Epithelial cell of esophagus (primary cell): Measurements from ENCODE around the gene CNGA3.
"Not testable (repeated sequence)": the region's sequence is repeated elsewhere in the genome, so short reads cannot be mapped to it uniquely, and the experiment has no call there.

Experiments used
- DNase-seq: peaks from one replicate; pipeline ENCODE4 v3.0.0; 2010; ENCODE audit warnings: low read depth
- H3K4me3 ChIP-seq: 2 replicates; pipeline ENCODE4 v1.5.1; 2011; ENCODE audit warnings: mild to moderate bottlenecking, low read length, control low read depth
- CTCF ChIP-seq: IDR thresholded peaks from 2 replicates; pipeline ENCODE4 v1.5.1; 2011; ENCODE audit warnings: low read depth, mild to moderate bottlenecking, low read length, control low read depth, inconsistent platforms; ENCODE audit not compliant: insufficient read depth; ENCODE audit errors: missing control alignments

CNGA3 gene

DNA sequence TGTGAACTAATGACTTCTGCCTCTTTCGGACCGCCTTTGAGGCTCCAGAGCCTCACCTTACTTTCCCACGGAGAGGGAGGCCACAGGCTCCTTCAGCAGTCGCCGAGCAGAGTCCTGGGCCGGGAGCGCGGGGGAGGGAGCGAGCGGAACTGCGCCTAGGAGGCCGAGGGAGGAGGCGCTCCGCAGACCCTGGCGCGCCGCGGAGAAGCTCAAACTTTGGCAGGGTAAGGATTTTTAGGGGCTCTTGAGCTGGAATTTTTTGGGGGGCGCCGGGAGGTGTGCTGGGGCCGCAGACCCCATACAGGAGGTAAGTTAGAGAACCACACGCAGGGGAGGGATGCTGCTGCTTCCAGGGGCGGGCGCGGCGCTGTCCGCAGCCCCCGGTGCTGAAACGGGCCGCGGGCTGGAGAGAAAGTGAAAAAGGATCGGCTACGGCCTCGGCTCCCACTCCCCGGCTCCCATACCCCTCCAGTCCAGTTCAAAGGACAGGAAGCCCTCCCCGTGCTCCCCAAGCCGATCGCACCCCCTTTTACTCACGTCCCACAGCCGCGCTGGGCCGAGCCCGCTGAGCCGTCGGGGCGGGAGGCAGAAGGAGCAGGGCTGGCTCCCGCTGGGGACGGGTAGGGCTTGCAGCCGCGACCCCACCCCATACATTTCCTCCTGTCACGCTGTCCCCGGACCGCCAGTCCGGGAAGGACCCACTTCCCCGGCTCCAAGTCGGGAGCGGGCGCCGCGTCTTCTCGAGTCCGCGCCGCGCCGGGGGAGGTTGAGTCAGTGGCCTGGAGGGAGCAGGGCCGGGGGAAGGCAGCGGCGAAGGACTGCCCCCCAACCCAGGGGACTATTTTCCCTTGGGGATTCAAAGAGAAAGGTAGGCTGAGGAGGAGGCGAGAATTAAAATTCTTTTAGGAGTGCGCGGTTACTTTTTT, at the start of gene CNGA3:
Gene CNGA3 (plus strand): TSS at position 146 of the 926 bp plus-strand sequence. CDS start 23,520 bp downstream, outside the sequence.
- TF ChIP-seq CTCF: no peak
- DNase-seq: no peak
- H3K4me3 ChIP-seq: no peak within 1 kb of the TSS

DNA sequence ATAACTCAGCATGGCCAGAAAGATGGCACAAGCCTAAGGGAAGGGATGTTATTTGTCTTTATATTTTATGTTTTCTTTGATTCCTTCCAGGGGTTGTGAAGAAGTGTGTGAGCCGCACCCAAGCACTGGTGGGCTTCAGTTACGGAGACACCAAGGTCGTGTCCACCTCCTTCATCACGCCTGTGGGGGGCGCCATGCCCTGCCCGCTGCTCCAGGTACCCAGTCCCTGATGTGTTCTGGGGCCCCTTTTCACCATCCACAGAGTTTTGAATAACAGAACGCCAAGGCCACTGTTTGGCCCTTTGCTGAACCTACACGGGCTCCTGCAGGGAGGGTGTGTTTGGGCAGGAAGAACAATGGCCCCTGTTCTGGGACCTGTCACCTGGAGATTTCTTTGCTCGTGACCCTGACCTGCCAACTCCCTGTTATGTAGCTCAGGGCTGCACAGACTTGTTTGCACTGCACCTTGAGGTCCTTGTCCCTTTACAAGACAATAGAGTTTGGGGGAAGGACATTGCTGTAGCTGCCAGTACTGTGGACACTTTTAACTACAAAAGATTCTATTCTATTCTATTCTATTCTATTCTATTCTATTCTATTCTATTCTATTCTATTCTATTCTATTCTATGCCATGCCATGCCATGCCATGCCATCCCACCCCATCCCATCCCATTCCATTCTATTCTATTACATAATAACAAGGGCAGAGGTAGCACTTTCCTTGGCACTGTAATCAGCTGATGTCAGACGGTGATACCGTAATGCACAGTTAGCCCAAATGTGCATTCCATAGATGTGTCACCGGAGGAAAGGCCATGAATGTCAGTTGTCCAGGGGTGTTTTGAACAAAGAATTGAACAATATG, 48.2 kb upstream of the CNGA3 start:
- no peak for DNase-seq
- H3K4me3 ChIP-seq: no peak overlapping the region
- no peak for TF ChIP-seq CTCF

DNA sequence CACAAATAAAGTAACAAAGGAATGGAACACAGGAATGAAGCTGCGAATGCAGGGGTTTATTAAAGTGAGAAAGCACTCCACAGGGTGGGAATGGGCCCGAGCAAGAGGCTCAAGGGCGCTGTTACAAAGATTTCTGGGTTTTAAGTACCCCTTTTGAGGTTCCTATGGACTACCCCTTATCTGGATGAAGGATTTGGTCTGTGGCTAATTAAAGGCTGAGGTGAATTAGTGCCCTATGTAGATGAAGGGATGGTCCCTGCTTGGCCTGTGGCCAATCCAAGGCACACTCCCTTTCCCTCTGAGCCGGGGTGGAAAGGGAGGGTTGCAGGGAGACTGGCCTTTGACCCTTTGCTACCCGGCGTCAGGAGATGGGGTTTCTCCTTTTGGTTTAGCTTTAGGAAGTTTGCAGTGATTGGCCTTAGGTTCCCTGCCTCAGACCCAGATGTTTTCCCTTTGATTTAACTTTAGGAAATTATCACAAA, 47.5 kb upstream of the CNGA3 start:
- no peak for DNase-seq
- TF ChIP-seq CTCF: no peak
- no peak overlapping the region for H3K4me3 ChIP-seq

- TF ChIP-seq CTCF: no peak
- no peak overlapping the region for H3K4me3 ChIP-seq
- no peak for DNase-seq
Observed at GRCh38 chr2:98299211-98299905, 46.9 kb upstream of the CNGA3 start.

DNA sequence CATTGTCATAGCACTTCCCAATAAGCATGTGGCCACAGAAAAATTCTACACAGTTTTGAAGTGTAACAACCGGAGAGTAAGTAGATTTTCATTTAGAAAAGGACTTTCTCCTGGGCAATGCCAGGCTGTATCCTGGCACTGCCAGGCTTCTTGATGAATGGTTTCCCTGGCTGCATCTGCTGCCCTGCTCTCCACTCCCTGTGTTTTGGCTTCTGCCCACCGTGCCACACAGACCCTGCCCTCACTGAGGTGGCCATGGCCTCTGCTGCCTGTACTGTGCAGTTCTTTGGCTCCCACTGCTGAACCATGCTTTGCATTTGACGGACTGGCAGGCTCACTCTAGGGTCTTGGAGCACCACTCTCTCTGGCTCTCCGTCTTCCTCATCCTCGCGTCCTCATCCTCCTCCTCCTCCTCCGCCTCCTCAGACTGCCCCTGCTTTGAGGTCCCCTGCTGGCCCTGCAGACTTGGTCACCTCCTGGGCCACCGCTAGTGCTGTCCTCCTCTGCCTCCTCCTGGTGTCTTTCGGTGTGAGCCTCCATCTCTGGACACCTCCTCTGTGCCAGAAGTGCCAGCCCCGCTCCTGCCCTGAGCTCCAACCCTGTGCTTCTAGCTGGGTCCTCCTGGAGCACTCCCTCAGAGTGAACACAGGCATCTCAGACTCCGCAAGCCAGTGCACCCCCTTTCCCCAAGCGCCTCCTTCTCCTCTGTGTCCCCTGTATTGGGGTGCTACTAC, 45.9 kb upstream of the CNGA3 start:
- no peak overlapping the region for H3K4me3 ChIP-seq
- no peak for TF ChIP-seq CTCF
- no peak for DNase-seq

DNA sequence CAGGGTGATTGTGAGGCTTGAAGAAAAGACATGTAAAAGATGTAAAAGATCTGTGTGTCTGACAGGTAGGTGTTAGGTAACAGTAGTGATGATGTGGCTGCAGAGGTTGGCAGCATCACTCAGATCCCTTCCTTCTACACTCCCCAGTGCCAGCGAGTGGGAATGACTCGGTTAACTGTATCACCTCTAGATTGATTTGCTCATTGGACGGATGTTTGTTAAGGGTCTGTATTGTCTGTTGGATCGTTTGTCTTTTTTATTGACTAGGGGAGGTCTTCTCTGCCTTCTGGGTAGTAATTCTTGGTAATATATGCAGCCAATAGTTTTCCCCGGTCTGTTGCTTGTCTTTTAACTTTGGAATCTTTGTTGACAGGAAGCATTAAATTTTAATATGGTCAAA, 44.8 kb upstream of the CNGA3 start:
- TF ChIP-seq CTCF: no peak
- H3K4me3 ChIP-seq: no peak overlapping the region
- DNase-seq: peak; percentile 20

- H3K4me3 ChIP-seq: not testable (repeated sequence)
- peak; percentile 4 for DNase-seq
Observed at GRCh38 chr2:98307131-98307696, 39.0 kb upstream of the CNGA3 start.
